Neuronal stem cell (in vitro differentiated cells): ENCODE measurements around the gene PCDH12.

Source experiments
- DNase-seq: peaks from one replicate; pipeline ENCODE4 v3.0.0-alpha.2; 2013; ENCODE audit warnings: low spot score
- H2AFZ ChIP-seq: one replicate; pipeline ENCODE4 v1.6.1; 2013; ENCODE audit warnings: mild to moderate bottlenecking, low read length, inconsistent platforms
- H2AK5ac ChIP-seq: 2 replicates; pipeline ENCODE4 v1.6.1; 2013; ENCODE audit warnings: low read depth, mild to moderate bottlenecking, inconsistent platforms, low read length, moderate library complexity, mixed read lengths
- H2BK120ac ChIP-seq: 2 replicates; pipeline ENCODE4 v1.6.1; 2013; ENCODE audit warnings: low read depth, mild to moderate bottlenecking, inconsistent platforms, low read length, moderate library complexity, mixed read lengths
- H2BK12ac ChIP-seq: one replicate; pipeline ENCODE4 v1.6.1; 2013; ENCODE audit warnings: low read length, inconsistent platforms
- H2BK15ac ChIP-seq: 2 replicates; pipeline ENCODE4 v1.6.1; 2013; ENCODE audit warnings: mild to moderate bottlenecking, low read length, inconsistent platforms, mixed read lengths
- H2BK5ac ChIP-seq: one replicate; pipeline ENCODE4 v1.6.1; 2013; ENCODE audit warnings: inconsistent platforms, mild to moderate bottlenecking, low read length, moderate library complexity
- H3K14ac ChIP-seq: one replicate; pipeline ENCODE4 v1.6.1; 2013; ENCODE audit warnings: low read length, inconsistent platforms
- H3K18ac ChIP-seq: 2 replicates; pipeline ENCODE4 v1.6.1; 2013; ENCODE audit warnings: low read length, inconsistent platforms
- H3K23ac ChIP-seq: 2 replicates; pipeline ENCODE4 v1.6.1; 2013; ENCODE audit warnings: low read depth, mild to moderate bottlenecking, mixed read lengths, low read length, inconsistent platforms; ENCODE audit not compliant: poor library complexity
- H3K27ac ChIP-seq: replicated peaks from 3 replicates; pipeline ENCODE4 v1.5.1; 2013; ENCODE audit warnings: low read length, inconsistent platforms
- H3K27me3 ChIP-seq, 3 experiments: 2 replicates each; pipeline ENCODE4 v1.6.1; 2013; ENCODE audit warnings: low read length in 3 of 3, mild to moderate bottlenecking in 2 of 3, inconsistent platforms in 1 of 3, low read depth in 1 of 3, mixed read lengths in 1 of 3, moderate library complexity in 1 of 3; ENCODE audit not compliant: control insufficient read depth in 3 of 3, insufficient read depth in 3 of 3
- H3K36me3 ChIP-seq, 2 donors: replicated peaks in 1 of 2; 2 replicates each; pipeline ENCODE4 v1.6.1; 2013; ENCODE audit warnings: low read length in 2 of 2; ENCODE audit not compliant: control insufficient read depth in 2 of 2, insufficient read depth in 2 of 2
- H3K4ac ChIP-seq: 2 replicates; pipeline ENCODE4 v1.6.1; 2013; ENCODE audit warnings: inconsistent platforms, mild to moderate bottlenecking, low read length, moderate library complexity
- H3K4me1 ChIP-seq, 2 donors: 1 replicate in 1 of 2; 2 replicates in 1 of 2; pipeline ENCODE4 v1.6.1; 2013; ENCODE audit warnings: low read length in 2 of 2, low read depth in 1 of 2; ENCODE audit not compliant: control insufficient read depth in 2 of 2, insufficient read depth in 1 of 2
- H3K4me2 ChIP-seq: one replicate; pipeline ENCODE4 v1.6.1; 2013; ENCODE audit warnings: mild to moderate bottlenecking, low read length, inconsistent platforms; ENCODE audit not compliant: insufficient read depth, poor library complexity, severe bottlenecking
- H3K4me3 ChIP-seq, 2 donors: 2 replicates each; pipeline ENCODE4 v1.5.1; 2013; ENCODE audit warnings: low read length in 2 of 2, mild to moderate bottlenecking in 2 of 2, inconsistent platforms in 1 of 2, moderate library complexity in 1 of 2
- H3K79me1 ChIP-seq: one replicate; pipeline ENCODE4 v1.6.1; 2013; ENCODE audit warnings: low read depth, mild to moderate bottlenecking, inconsistent platforms, low read length, moderate library complexity
- H3K9ac ChIP-seq: one replicate; pipeline ENCODE4 v1.6.1; 2013; ENCODE audit warnings: mild to moderate bottlenecking, low read depth, low read length, inconsistent platforms; ENCODE audit not compliant: poor library complexity
- H3K9me3 ChIP-seq, 2 donors: replicated peaks in 1 of 2; 2 replicates each; pipeline versions ENCODE3 to v1.6.1; 2013; ENCODE audit warnings: low read length in 2 of 2, mild to moderate bottlenecking in 2 of 2, inconsistent platforms in 1 of 2, low read depth in 1 of 2, mixed read lengths in 1 of 2, moderate library complexity in 1 of 2; ENCODE audit not compliant: control insufficient read depth in 2 of 2, insufficient read depth in 1 of 2
- H4K8ac ChIP-seq: one replicate; pipeline ENCODE4 v1.6.1; 2013; ENCODE audit warnings: low read depth, mild to moderate bottlenecking, inconsistent platforms, low read length, moderate library complexity
- H4K91ac ChIP-seq: one replicate; pipeline ENCODE4 v1.6.1; 2013; ENCODE audit warnings: low read length, low read depth, mild to moderate bottlenecking, inconsistent platforms; ENCODE audit not compliant: poor library complexity
- whole genome bisulfite sequencing, 2 donors: extraction: QIAGEN DNeasy Blood & Tissue Kit; methylation state at CpG; one replicate each; pipeline ENCODE4 v1.1.7; 2013; ENCODE audit warnings: missing lambda C conversion rate in 2 of 2, mixed read lengths in 1 of 2; ENCODE audit not compliant: insufficient read length in 2 of 2, insufficient replicate concordance in 1 of 2; ENCODE audit errors: extremely low coverage in 2 of 2; 5-methylcytosine and 5-hydroxymethylcytosine counted together

PCDH12 gene

DNA sequence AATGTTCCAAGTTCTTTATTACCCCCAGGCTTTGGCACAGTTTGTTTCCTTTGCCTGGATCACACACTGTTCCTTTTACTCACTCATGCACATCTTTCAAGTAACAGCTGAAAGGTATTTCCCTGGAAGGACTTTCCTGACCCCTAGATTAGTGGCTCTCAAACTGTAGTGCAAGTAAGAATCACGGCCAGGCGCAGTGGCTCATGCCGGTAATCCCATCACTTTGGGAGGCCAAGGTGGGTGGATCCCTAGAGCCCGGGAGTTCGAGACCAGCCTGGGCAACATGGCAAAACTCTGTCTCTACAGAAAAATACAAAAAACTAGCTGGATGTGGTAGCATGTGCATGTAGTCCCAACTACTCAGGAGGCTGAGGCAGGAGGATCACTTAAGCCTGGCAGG, 53.5 kb downstream of the PCDH12 start:
- WGBS, 2 donors = no CpG with 5 or more reads among the region's 5 CpGs

GRCh38 chr5:141903261-141903660, 54.7 kb downstream of the PCDH12 start:
- no peak overlapping the region for H3K4ac ChIP-seq
- H3K4me2 ChIP-seq = no peak overlapping the region
- no peak overlapping the region for H2BK120ac ChIP-seq
- DNase-seq = no peak
- H2BK12ac ChIP-seq = no peak overlapping the region
- no peak overlapping the region for H2AK5ac ChIP-seq
- no peak overlapping the region for H2BK15ac ChIP-seq
- no peak overlapping the region for H3K23ac ChIP-seq
- H4K91ac ChIP-seq = no peak overlapping the region
- H3K14ac ChIP-seq = no peak overlapping the region
- H3K9ac ChIP-seq = no peak overlapping the region
- H3K4me1 ChIP-seq = peaks cover 0 to 2% of the 10 kb centered on the region in 2 donors
- H3K18ac ChIP-seq = no peak overlapping the region
- no peaks in the 10 kb centered on the region for H3K27me3 ChIP-seq
- no peaks in the 10 kb centered on the region for H3K79me1 ChIP-seq
- no peak overlapping the region for H3K27ac ChIP-seq
- no peak overlapping the region for H3K4me3 ChIP-seq
- WGBS, 2 donors = no CpG with 5 or more reads among the region's 4 CpGs
- no peaks in the 10 kb centered on the region for H3K9me3 ChIP-seq
- no peaks in the 10 kb centered on the region for H3K36me3 ChIP-seq
- H4K8ac ChIP-seq = no peak overlapping the region
- no peak overlapping the region for H2BK5ac ChIP-seq
- no peak overlapping the region for H2AFZ ChIP-seq

More for the DNA sequence above, 53.5 kb downstream of the PCDH12 start:
- H4K8ac ChIP-seq = no peak overlapping the region
- H3K4ac ChIP-seq = no peak overlapping the region
- H3K18ac ChIP-seq = no peak overlapping the region
- H3K27ac ChIP-seq = no peak overlapping the region
- no peaks in the 10 kb centered on the region for H3K27me3 ChIP-seq
- H2AK5ac ChIP-seq = no peak overlapping the region
- H3K4me2 ChIP-seq = no peak overlapping the region
- H2BK120ac ChIP-seq = no peak overlapping the region
- H3K9ac ChIP-seq = no peak overlapping the region
- no peak overlapping the region for H2BK5ac ChIP-seq
- no peak overlapping the region for H3K23ac ChIP-seq
- H2BK15ac ChIP-seq = no peak overlapping the region
- no peak overlapping the region for H2BK12ac ChIP-seq
- no peak for DNase-seq
- H3K4me1 ChIP-seq = peaks cover 0 to 2% of the 10 kb centered on the region in 2 donors
- no peaks in the 10 kb centered on the region for H3K79me1 ChIP-seq
- no peaks in the 10 kb centered on the region for H3K36me3 ChIP-seq
- no peak overlapping the region for H3K14ac ChIP-seq
- no peak overlapping the region for H3K4me3 ChIP-seq
- no peak overlapping the region for H4K91ac ChIP-seq
- H2AFZ ChIP-seq = no peak overlapping the region
- no peaks in the 10 kb centered on the region for H3K9me3 ChIP-seq

GRCh38 chr5:141902015-141902814, 55.8 kb downstream of the PCDH12 start:
- Histone ChIP-seq H2AFZ (no peak overlapping the region), H2AK5ac (no peak overlapping the region), H3K14ac (no peak overlapping the region), H3K79me1 (no peaks in the 10 kb centered on the region), H4K8ac (no peak overlapping the region), H4K91ac (no peak overlapping the region), H3K9me3 (no peaks in the 10 kb centered on the region), H3K4me3 (no peak overlapping the region), H2BK5ac (no peak overlapping the region), H3K4me2 (no peak overlapping the region), H2BK120ac (no peak overlapping the region), H3K9ac (no peak overlapping the region), H3K4ac (no peak overlapping the region), H3K18ac (no peak overlapping the region), H3K27me3 (no peaks in the 10 kb centered on the region), H2BK15ac (no peak overlapping the region), H3K36me3 (no peaks in the 10 kb centered on the region), H2BK12ac (no peak overlapping the region), H3K23ac (no peak overlapping the region), H3K4me1 (peaks cover 0 to 2% of the 10 kb centered on the region in 2 donors), H3K27ac (no peak overlapping the region)
- WGBS, 2 donors = no CpG with 5 or more reads among the region's 5 CpGs
- DNase-seq = no peak

DNA sequence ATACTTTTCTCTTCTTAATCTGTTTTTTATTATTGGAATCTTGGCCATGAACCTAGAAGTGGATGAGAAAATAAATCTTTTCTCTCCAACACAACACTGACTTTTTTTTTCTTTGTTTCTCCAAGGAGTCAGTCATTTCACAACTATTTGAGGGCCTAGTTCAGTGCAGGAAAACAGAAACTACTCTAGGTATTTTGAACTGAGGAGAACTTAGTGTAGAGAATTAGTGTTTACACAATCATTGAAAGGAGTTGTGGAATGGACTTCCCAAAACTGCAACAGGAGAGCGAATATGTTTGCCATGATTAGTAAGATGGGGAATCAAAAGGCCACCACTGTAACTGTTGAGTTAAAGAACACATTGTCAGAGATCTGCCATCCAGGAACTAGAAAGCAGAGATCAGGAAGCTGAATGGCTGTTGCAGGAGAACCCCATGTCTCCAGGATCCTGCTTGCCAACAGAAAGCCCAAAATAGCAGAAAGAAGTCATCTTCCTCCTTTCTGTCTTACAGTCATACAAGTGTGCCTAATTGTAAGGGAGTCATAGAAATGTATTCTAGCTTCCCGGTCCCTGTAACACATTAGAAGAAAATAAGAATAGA, 59.5 kb downstream of the PCDH12 start:
- no peak overlapping the region for H3K4me2 ChIP-seq
- H3K4me1 ChIP-seq = peaks cover 0 to 2% of the 10 kb centered on the region in 2 donors
- H3K9me3 ChIP-seq = no peaks in the 10 kb centered on the region
- no peaks in the 10 kb centered on the region for H3K36me3 ChIP-seq
- H3K27me3 ChIP-seq = no peaks in the 10 kb centered on the region
- H3K23ac ChIP-seq = no peak overlapping the region
- no peak overlapping the region for H3K4me3 ChIP-seq
- no peak overlapping the region for H3K27ac ChIP-seq
- no peak overlapping the region for H2BK5ac ChIP-seq
- H3K9ac ChIP-seq = no peak overlapping the region
- no peak overlapping the region for H3K14ac ChIP-seq
- no peak overlapping the region for H3K18ac ChIP-seq
- no peak overlapping the region for H2BK120ac ChIP-seq
- no peak overlapping the region for H2BK15ac ChIP-seq
- no peak overlapping the region for H4K8ac ChIP-seq
- DNase-seq = no peak
- H3K79me1 ChIP-seq = no peaks in the 10 kb centered on the region
- H3K4ac ChIP-seq = no peak overlapping the region
- no peak overlapping the region for H2AK5ac ChIP-seq
- no peak overlapping the region for H4K91ac ChIP-seq
- no peak overlapping the region for H2AFZ ChIP-seq
- WGBS, 2 donors = no CpG with 5 or more reads among the region's 2 CpGs
- H2BK12ac ChIP-seq = no peak overlapping the region
